Right hindlimb (tissue), 1 donor: ENCODE measurements around the gene NFAM1.
A peak's percentile ranks its signal among the peaks of the same experiment; 100 is the strongest.

Source experiments
- DNase-seq: peaks from one replicate; pipeline ENCODE4 v3.0.0-alpha.2; 2018

NFAM1 gene

DNA sequence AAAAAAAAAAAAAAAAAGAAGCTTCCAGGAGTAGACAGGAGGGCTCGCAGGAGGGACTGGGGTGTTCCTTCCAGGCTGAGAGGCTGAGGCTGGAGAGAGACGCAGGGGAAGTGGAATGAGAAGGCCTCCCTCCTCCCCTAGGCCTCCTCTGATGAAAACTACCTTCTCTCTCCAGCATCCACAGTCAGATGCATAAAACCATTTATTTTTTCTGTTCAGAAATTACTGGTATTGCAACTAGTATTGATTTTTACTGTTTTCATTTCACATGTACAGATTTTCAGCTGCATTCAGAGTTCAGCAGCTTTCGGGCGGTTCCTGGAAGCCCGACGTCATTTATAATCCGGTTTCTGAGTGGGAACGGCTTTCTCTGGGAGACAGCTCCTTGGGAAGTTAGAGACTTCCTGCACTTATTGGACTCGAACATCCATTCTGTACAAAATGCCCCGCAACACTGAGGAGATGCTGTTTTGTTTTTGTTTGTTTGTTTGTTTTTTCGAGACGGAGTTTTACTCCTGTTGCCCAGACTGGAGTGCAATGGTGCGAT lies 6.9 kb upstream of the NFAM1 start:
- DNase-seq: no peak

DNA sequence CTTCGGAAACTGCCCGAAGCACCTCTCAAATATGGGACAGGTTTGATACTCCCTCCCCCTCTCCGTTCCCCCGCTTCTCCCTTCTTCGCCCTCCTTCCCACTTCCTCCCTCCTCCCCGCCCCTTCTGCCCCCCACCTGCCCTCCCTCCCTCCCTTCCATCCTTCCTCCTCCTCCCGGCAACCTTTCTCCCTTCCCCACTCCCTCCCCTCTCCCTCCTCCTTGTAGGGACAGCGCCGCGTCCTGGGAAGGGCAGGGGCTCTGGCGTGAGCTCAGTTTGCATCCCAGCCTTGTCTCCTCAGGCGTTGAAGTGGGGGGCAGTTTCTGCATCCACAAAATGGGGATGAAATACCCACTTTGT lies 6.1 kb upstream of the NFAM1 start:
- no peak for DNase-seq

DNA sequence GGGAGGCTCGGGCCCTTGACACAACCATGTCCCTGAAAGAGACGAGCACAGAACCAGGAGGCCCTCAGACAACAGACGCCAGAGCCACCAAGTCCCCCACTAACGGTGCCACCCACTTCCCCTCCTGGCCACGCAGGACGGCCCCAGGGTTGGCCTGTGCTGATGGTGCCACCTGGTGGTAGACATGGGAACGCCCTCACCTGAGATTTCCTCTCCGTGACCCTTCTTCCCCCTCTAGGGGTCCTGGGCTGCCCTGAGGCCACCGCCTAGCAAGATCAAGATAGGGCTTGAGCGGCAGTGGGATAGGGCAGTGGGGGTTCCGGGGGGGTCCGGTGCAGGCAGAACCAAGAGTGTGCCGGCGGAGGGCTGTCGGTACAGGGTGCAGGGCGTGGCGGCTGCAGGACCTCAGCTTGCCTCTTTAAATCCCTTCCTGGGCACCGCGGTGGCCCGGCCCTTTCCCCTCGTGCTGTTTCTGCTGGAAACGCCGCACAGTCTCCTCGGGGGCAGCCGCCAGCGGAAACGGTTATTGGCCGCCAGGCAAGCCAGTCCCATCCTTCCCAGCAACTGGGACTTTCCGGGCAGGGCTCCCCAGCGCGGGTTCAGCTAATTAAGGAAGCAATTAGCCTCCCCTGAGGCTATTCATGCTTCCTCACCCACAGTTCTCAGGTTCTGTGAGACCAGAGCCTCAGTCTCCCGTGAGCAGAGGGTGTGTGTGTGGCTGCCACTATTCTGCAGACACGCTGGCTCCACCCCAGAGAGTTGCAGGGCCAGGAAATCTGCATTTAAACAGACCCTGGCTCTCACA lies 5.5 kb upstream of the NFAM1 start:
- DNase-seq: peak; percentile 78

DNA sequence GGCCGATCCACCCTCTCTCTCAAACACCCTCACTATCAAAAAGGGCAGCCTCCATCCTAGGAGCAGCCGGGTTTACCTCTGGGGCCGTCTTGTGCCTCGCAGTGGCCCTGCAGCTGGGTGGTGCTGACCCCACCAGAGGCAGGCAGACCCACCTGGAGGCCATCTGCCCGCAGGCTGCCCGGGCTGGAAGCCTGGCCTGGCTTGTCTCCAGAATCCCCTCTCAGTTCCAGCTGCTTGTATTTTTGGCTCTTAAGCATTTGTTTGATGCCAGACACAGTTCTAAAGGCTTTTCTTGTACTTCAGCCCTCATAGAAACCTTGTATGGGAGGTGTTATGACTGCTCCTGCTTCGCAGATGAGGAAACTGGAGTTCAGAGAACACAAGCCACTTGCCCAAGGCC lies 4.2 kb upstream of the NFAM1 start:
- DNase-seq: no peak

DNA sequence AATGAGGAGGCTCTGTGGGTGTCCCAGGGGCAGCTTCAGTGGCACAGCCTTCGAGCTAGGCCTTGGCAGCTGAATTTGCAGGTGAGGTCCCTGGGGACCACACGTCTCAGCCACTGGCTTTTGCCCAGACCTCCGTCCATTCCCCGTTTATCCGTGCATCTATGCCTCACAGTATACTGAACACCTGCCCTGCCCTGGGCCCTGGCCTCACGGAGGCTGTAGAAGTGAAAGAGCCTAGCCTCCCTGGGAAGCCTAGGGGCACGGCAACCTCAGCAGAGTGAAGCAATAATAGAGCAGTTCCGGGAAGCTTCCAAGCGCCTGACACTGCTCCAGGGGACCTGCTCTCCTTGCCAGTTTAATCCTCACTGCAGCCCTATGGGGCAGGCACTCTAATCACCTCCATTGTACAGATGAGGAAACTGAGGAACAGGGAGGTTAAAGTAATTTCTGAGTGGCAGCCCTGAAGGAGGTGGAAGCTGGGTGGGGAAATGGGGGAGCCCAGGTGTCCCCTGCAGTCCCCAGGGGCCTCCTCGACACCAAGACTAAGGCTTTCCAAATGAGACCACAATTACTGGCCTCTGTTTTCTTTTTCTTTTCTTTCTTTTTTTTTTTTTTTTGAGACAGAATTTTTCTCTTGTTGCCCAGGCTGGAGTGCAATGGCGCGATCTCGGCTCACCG lies 2.7 kb upstream of the NFAM1 start:
- no peak for DNase-seq

DNA sequence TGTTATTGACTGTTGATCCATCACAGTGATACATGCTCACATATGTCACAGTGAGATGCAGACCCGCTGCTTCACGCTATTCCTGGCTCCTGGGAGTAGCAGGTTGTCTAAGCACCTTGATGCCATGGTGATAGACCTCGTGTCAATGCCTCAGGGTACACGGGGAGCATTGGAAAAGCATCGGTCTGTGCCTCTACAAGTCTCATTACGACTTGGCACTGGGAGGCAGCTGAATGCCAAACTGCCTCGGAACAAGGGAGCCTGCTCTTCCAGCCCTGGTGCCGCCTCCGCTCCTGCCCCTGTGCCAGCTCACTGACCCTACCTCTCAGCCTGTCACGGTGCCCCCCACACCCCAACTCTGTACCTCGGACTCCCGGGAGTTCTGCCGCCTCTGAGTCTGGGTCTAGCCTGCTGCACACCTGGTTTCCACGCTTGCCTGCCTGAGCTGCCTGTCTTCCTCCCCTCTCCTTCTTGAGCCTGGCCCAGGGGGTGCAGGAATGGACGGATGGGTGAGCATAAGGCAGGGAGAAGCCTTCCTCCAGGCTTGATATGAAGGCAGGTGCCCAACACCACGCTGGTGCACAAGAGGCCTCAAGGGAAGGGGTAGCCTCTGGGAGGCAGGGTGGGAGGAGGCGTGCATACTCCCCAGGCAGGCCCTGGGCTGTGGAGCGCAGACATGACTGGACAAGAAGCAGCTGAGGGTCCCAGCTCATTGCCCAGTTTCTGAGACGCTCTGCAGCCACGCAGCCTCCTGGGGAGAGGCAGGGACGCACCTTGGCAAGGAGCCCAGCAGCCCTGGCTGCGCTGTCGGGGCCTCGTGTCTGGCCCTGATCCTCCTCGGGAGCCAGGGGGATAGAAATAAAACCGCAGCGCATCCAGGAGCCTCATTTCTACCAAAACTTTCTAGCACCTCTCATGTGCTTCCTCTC lies 1.8 kb upstream of the NFAM1 start:
- no peak for DNase-seq

DNA sequence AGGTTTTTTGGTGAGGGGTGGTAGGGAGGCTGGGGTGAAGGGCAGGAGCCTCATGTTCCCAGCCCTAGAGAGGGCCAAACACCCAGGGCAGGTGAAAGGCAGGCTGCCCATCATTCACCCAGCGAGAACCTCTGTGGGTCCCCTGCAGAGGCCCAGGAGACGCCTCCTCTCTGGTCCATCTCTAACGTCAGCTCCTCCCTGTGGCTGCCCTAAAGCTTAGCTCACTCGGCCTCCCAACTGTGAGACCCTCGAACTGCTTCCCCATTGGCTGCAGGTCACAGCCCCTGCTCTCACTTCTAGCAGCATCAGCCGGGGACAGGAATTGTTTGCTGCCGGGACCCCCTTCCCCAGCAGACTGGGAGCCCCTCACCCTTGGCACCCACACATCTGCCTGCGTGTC lies 615 bp upstream of the NFAM1 start:
- no peak for DNase-seq

DNA sequence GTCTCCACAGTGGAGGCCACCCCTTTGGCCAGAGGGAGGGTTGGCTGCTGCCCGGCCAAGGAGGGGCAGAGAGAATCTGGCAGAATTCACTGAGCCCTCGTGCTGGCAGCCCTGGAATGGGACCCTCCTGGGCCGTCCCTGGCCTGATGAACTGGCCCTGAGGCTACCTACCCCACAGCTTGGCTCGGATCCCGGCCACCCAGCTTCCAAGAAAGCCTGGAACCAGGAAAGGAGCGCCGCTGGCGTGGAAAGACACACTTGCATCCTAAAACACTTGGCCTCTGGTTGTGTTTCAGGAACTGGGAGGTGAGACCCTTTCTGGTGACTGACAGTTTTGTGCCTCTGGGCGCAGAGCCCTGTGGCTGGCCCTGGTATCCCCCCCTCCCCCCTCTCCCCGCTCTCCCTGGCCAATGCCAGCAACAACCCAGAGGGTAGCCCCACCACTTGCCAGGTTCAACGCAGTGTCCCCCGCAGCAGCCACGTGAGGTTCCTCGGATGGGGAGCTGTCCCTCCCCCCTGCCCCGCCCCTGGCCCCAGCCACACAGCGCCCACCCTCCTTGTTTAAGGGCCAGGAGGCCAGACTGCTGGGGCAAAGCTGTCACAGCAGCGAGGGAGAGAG lies 693 bp downstream of the NFAM1 start:
- DNase-seq: no peak

DNA sequence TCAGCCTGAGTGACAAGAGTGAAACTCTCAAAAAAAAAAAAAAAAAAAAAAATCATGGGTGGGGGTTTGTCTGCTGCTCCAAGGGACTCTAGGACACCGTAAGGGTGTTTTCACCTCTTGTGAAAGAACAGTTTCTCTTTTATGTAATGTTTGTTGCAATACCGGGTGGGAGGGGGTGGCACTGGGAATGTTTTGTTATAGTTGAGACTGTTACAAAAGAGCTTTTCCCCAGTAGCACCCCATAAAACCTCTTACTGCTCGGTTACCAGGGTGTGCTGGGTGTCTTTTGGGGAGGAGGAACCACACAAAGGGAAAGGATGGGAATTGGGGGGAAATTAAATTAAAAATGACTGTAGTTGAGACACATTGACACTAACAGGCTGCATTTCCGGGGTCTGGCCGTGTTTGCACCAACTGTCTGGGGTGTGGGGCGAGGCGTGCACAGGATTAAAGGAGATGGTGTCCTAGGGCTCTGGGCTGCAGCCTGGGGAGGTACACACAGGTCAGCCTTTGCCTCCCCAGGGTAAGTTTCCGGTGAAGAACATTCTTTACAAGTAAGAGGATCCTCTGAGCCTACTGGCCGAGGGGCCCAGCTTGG lies 1.6 kb downstream of the NFAM1 start:
- no peak for DNase-seq

DNA sequence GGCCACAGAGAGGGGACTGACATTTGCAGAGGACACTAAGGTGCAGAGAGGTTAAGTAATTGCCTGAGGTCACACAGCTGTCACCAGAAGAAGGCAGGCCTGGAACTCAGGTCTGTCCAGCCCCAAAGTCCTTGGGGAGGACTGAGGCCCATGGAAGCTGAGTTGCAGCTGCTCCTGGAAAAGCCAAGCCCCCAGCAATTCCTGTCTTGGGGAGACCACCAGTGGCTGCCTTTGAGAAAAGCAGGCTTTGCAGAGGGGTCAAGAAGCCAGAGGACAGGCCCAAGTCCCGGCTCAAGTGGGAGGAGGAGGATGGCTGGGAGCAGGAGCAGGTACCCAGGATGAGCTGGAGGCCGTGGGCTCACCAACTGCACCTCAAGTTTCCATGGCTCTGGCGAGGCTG lies 3.4 kb downstream of the NFAM1 start:
- DNase-seq: no peak

DNA sequence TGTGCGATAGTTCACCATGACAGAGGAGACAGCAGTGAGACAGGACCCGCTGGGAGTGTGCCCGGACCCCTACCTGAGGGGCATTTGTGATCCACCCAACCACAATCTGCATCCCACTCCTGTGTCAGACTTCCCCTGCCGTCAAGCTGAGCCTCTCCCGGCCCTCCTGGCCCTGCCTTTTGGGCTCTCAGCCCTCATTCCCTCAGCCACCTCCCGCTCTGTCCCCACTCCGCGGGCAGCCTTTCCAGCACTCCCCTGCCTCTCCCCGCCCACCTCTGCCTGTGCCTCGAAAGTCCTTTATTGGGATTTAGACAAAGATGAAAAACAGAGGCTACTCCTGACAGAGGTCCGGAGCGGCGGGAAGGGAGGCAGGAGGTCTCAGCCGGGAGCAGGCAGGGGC lies 4.2 kb downstream of the NFAM1 start:
- no peak for DNase-seq

DNA sequence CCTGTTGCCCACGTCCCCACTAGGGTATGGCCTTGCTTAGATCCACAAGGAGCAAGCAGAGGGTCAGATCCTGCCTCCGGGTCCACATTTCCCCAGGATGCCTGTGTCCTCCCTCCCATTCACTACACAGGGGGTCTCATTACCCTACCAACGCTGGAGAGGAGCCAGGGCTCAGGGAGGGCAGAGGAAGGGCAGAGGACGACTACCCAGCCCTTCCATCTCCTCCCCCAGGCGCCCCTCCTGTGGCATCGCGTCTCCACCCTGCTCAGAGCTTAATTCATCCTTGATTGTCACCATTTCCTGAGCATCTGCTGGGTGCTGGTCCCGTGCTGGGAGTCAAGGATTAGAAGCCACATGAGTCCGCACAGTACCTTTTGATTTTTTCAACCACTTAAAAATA lies 5.0 kb downstream of the NFAM1 start:
- DNase-seq: no peak

DNA sequence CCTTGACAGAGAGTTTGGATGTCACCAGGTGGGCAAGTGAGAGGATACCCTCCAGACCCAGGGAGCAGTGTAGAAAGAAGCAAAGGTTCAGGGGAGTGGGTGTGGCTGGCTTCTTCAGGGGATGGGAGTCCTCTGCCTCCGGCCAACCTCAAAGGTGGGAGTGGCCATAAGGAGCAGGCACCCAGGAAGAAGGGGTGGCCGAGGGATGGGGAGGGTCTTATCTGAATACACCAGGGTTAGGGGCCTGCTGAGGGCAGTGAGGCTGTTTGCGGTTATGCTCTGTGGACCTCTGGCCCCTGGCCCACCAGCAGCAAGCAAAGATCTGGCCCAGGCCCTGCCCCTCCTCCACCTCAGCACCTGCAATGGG lies 6.2 kb downstream of the NFAM1 start:
- DNase-seq: no peak

DNA sequence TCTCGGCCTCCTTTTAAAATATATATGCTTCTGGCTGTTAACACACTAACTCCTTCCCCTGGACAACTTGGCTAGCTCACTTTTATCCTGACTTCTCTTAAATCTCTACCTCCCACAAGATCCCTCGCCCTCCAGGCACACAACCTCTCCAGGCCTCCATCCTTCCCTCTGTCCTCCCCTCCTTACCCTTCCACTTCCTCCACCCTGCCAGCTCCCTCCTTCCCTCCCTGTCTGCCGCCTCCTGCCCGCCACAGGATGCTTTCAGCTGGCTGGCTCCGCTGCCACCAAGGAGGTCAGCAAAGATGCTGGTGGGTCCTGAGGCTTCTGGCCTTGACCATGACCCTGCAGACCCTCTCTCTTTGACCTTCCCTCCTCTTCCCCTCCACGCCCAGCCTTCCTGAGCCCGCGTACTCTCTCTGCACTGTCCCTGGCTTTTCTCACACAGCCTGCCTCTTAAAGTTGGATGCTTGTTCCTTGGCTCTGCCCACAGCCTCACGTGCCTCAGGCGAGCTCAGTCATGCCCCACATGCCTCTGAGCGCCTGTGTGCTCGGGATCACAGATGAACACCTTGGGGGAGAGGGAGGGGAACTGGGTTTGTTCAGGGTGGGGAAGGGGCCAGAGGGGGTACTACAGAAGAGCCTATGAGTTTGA lies 6.7 kb downstream of the NFAM1 start:
- DNase-seq: no peak

DNA sequence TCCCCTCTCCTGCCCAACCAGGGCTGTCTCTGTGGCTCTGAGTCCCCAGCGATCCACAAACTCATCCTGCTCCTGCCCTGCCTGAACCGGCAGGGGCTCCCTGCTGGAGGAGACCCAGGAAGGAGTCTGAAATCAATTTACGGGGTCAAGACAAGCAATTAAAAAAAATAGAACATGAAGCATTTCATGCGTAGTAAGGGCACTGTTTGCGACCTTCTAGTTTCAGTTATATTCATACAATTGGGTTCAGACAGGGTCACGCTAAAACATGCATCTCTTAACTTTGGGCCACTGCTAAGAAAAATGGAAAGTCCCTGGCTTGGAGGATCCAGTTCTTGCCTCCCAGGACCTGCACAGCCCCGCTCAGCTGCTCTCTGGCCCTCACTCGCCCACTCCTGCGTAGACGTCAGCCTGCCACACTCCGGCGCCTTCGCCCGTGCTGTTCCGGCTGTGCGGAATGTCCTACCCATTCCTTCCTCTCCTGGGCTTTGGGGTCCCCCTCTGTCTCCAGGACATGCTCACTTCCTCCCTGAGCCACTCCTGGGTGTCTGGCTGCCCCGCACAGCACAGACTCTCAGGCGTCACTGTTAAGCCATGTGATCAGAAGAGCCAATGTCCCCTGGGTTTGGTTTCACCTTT lies 12.8 kb downstream of the NFAM1 start:
- DNase-seq: no peak

DNA sequence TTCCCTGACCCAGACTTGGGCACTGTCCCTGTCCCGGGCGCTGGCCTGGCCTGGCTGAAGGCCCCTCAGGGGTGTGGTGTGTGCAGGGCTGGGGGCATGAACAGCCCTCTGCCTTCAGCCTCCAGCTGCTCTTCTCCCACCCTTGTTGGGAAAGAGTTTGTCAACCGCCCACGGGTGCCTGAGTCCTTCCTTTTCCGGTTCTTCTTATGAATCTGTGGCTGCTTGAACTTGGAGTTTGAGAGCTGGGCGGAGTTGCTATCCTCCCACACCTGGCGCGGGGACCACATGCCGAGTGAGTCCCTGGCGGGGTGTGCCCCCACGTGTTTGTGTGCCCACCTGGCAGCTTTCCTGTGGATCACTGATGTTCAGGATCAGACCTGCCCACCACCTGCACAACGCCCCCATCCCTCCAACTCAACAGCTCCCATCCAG lies 13.4 kb downstream of the NFAM1 start:
- no peak for DNase-seq

DNA sequence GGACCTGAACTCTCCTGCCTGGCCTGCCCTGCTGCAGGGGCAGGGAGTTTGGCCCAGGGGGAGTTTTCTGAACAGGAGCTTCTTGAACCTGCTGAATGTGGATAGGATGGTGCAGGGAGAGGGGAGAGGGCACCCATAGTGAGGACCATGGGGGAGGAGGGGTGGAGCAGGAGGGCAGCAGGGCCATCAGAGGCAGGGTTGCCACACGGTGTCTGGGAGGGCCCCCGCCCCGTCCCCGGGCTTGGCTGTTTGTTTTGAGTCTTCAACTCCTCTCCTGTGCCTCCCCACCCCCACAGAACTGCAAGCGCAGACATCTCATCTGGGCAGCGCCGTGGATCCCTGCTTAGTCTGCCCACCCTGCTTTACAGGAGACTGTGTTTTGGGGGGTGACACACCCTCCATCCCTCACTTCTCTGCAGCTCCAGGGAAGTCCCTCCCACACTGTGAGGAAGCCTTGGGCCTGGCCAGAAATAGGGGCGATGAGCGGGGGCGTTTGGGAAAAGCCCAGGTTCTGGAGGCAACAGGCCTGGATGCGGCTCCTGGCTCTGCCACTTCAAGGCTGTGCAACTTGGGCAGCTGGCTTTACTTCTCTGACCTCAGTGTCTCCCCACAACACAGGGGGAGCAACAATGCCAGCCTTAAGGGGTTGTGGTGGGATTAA lies 14.4 kb downstream of the NFAM1 start:
- no peak for DNase-seq

DNA sequence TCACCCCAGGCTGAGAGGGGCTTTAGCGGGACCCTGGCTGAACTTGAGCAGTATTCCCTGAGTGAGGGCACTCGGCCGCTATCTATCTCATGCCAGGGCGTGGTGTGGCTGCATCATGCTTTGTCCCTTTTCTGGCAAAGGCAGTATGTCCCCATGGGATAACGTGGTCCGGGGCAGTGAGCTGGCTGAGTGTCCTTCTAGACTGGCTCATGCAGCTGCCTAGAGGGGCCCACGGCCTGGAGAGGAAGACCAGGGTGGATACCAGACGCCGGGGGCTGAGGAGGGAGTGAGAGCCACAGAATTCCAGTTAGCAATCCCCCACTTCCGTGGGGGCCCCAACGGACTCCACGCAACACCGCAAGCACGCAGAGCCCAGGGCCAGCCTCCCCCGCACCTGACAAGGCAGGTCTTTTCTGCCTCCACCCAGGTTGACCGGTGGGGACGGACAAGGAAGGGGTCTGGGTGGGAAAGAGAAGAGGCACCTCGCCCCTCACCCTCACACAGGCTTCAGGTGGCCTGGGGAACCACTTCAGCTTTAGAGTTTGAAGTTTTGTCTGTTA lies 15.5 kb downstream of the NFAM1 start:
- DNase-seq: no peak

DNA sequence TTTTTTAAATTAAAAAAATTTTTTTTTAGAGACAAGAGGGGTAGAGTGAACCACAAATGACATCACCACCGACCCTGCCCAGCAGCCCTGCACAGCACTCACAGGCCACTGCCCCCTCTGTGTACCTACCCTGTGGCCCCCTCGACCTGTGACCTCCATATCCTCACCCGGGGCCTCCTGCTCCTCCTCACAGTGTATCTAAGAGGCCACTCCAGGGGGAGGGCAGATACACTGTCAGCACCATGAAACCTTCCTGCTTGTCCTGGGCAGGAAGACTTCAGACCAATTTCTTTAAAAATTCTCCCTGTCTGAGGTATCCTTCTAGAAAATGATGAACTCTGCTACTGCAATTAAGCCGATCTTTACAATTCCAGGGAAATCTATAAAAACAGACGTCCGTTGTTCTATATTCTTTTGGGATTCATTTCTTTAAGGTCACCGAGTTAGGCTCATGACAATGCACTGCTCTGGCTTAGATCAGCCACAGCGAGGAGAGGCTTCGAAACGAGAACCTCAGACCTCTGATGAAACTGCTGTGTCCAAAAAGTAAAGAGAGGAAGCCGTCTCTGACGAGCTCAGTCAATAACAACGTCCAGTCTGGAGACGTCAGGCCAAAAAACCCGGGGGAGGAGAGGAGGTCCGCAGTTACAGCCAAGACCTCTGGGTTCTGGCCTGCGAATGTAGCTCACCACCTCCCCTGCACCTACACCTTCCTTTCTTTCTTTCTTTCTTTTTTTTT lies 17.5 kb downstream of the NFAM1 start:
- DNase-seq: peak; percentile 43

DNA sequence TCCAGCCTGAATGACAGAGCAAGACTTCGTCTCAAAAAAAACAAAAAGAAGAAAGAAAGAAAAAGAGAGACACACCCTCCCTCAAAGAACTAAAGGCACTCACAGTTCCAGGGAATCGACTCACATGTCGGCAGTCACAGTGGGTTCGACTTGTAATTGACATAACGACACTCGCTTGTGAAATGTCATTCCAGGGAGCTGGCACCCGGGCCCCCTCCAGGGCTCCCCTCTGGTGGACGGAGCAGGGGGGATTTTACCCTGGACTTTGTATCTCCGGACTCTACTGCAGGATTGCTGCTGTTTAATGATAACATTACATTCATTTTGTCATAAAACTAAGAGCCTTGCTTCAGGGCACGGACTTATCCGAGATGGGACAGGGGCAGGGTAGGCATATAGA lies 18.2 kb downstream of the NFAM1 start:
- no peak for DNase-seq
